HG03354 (cell line): ENCODE data around the gene IGSF6.
"Not testable (repeated sequence)": the region's sequence is repeated elsewhere in the genome, so short reads cannot be mapped to it uniquely, and the experiment has no call there.

ENCODE experiments used
- ATAC-seq: cut with Tn5 transposase; IDR thresholded peaks from one replicate; pipeline ENCODE4 v1.9.1; 2021; ENCODE audit warnings: mild to moderate bottlenecking; ENCODE audit not compliant: unreplicated experiment, poor library complexity, severe bottlenecking

IGSF6 gene

DNA sequence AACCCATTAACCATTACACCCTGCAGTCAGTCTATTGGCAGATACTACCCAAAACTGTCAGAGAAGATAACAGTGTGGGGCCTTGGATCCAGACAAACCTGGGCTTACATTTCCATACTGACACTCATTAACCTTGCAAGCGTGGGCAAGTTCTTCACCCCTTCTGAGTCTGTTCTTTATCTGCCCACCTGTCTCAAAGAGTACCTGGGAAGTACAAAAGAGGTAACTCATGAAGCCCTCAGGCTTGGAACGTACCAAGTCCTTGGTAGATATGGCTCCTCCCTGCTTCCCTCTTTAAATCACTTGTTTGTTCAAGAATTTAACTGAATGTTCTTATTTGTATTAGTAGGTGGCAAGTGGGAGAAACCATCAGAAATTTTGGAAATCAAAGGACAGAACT lies 2.5 kb upstream of the IGSF6 start:
- ATAC-seq, result no peak

DNA sequence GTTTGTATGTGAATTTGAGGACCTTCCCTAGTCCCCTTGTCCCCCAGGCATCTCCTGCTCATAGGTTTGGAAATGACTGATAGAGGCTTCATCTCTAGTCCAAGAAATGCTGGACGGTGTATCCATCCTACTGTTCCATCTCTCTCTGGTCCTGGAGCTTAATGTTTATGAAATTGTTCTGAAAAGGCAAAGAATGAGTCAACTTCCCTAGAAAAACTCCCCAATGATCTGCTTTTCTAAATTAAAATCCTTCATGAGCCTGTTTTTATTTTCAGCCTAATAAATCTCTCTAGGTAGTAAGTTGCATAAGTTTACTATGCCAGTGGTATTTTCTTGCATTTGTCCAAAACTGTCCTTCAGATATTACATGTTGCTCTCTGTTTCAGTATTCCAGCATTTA lies 2.1 kb upstream of the IGSF6 start:
- no peak for ATAC-seq

DNA sequence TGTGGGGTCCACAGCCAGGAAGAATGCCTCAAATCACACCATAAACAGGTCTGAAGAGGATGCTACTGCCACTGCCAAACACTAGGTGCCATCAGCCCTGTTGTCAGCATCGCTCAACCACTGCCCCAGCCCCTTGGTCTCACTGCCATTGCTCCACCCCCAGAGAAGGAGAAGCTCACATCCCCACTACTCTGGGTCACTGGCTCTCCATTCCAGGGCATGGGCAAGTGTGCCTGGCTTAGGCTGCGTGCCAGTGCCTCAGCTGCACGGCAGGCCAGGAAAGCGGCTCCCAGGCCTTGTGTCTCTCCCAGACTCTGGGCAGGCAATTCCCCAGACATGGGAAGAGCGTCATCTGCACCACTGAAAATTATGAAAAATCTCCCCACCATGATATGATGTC lies 1.2 kb upstream of the IGSF6 start:
- no peak for ATAC-seq

DNA sequence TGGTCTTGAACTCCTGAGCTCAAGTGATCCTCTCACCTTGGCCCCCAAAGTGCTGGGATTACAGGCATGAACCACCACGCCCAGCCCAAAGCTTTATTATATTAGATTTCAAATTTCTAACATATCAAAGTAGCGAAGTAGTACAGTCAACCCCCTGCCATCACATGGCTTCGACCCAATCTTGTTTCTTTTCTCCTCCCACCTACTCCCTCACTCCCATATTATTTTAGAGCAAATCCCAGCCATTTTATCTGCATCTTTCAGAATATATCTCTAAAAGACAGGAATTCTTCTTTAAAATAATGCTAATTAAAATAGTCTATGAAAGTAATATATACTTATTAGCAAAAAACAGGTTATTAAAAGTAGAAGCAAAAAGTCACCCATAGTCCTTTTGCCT lies 893 bp downstream of the IGSF6 start:
- ATAC-seq, result no peak

DNA sequence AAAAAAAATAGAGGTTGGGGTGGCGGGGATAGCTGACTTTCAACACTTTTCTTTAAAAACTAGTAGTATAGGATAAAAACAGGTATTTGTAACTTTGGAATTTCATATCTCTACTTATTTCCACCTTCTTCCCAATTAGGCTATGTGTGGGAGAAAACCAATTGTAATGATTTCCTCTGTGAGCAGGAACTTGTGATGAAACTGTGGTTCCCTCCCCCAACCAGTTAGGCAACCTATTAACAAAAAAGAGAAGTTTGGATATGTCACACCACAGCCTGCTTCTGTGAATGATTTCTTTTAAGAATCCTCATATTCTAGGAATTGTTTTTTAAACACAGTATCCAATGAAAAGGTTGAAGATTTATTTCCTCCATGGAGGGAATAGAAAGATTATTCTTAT lies 1.9 kb downstream of the IGSF6 start:
- ATAC-seq, result no peak

DNA sequence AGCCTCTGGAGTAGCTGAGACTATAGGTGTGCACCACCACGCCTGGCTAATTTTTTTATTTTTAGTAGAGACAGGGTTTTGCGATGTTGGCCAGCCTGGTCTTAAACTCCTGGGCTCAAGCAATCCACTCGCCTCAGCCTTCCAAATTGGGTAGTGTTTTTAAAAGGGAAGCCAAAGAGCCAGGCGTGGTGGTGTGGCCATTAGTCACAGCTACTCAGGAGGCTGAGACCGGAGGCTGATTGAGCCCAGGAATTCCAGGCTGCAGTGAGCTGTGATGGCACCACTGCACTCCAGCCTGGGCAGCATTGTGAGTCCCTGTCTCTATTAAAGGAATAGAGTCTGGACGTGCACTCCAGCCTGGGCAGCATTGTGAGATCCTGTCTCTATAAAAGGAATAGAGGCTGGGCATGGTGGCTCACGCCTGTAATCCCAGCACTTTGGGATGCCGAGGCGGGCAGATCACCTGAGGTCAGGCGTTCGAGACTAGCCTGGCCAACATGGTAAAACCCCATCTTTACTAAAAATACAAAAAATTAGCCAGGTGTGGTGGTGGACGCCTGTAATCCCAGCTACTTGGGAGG lies 2.5 kb downstream of the IGSF6 start:
- ATAC-seq, result not testable (repeated sequence)

DNA sequence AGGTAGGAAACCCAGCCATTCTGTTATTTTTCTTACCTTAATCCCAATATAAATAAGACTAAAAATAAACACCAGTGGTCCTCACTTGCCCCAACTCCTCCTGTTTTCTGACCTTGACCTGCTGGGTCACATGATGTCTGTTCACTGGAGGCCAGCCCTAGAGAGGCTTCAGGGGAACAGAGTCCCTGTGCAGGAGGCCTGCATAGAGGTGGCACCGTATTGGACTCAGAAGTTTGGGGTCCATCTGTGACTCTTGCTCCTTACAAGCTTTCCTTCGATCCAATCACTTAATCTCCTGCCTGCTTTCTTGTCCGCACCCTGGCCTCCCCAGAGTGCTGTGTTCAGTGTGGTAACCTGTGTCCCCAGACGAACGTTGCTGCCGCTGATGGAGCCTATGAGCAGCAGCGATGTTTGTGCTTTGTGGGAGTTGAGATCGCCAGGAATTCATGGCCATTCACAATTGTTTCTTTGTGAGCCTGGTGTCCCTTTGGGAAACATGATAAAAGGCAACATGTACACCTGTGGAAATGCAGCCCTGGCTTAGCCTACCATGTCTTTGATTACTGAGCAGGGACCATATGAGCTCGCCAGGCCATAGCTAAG lies 4.7 kb downstream of the IGSF6 start:
- ATAC-seq, result peak; percentile 10

DNA sequence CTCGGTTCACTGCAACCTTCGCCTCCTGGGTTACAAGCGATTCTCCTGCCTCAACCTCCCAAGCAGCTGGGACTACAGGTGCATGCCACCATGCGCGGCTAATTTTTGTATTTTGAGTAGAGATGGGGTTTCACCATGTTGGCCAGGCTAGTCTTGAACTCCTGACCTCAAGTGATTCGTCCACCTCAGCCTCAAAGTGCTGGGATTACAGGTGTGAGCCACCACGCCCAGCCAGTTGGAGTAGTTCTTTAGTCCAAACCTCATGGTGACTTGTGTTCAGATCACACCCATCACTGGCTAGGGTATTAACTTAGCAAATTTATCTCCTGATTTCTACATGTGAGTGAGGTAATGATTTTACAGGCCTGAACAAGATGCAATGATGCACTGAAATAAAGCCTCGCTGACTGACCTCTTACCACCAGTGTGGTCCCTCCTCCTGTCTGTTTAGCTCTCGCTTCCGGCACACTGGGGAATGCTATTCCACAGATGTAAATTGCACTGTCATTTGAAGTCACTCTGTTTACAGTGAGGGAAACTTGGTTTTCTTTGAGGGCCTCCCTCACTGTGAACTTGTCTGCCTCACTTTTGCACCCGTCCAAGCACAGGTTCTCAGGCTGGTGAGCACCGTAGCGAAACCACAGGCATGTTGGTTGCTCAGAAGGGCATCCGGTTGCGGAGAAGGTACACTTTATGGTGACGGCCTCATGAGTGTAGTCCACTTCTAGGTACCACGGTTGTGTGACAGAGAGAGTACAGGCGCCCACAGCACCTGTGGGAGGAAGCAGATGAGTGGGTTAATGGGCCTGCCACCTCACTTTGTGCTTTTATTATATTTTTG lies 5.5 kb downstream of the IGSF6 start:
- peak; percentile 92 for ATAC-seq

DNA sequence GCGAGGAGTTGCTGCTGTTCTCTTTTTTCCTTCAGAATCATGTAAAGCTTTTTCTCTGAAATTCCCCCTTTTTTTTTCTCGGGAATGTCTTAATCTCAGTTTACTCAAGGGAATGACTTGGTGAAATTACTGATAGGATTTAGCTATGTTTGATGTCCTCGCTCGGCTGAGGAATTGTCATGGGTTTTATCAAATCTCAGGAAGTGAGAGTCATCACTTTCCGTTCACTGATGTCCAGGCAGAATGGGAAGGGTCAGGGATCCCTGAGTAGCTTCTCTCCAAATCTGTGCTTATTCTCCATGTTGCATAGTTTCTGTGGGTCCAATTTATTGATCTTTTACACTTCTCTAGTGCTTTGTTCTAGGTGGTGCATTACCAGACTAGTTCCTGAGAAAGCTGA lies 6.3 kb downstream of the IGSF6 start:
- no peak for ATAC-seq

DNA sequence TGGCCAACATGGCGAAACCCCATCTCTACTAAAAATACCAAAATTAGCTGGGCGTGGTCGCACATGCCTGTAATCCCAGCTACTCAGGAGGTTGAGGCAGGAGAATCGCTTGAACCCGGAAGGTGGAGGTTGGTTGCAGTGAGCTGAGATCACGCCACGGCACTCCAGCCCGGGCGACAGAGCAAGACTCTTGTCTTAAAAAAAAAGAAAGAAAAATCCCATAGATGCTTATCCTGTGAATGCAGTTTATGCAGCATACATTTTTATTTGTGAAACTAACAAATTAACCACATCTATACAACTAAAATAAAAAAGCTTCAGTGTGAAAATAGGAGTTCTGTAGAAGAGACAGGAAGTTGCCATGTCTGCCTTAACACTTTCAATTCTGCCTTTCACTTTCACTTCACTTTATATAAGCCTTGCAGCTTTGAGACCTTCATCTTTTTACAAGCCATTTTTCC lies 7.1 kb downstream of the IGSF6 start:
- peak; percentile 34 for ATAC-seq

DNA sequence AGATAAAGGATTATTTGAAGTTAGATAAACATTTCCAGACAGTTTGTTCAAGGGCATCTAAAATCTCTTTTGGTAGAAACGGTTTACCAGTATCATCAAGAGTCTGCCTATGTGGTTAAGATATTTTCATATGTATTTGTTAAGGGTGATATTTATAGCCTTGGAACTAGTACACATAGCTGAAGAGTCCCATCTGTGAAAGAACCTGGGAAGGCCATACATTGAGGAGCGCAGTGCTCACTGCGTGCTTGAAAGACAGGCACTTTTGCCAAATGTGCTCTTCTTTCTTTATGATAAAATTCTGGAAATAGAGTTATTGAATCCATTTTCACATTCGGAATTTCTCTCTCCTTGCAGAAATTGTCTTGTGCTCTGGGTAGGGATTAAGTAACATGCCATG lies 7.7 kb downstream of the IGSF6 start:
- no peak for ATAC-seq

DNA sequence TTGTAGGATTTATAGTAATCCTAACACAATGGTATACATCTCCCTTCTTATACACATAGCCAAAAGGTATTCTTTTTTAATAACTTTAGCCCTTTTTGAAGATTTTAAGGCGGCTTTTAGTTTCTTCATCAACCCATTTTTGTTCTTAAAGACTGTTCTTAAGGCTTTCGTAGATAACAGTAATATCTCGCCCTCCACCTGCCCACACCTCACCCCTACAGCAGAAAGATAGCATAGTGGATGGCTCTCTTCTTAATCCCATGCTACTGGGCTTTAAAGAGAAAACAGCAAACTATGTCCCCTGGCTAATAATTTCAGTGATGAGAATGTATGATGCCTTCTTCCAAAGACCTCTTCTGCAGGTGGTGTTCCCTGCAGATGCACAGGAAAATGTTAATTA lies 8.6 kb downstream of the IGSF6 start:
- ATAC-seq, result no peak

DNA sequence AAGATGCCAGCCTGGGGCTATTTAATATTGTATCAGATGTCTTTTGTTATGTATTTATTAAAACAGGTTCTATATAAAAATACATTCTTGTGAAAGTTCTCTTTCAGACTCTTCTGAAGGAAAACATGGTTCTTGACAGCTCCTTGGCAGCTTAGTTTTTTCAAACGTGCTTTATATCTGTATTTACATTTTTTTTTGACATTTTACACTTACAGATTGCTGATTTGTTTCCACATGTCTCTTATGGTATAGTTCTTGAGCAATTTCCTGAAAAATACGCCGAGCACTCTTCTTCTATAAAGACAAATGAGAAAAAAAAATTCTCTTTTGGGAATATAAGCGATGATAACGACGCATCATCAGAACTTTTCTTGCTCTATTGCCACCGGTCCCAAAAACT lies 9.5 kb downstream of the IGSF6 start:
- no peak for ATAC-seq

DNA sequence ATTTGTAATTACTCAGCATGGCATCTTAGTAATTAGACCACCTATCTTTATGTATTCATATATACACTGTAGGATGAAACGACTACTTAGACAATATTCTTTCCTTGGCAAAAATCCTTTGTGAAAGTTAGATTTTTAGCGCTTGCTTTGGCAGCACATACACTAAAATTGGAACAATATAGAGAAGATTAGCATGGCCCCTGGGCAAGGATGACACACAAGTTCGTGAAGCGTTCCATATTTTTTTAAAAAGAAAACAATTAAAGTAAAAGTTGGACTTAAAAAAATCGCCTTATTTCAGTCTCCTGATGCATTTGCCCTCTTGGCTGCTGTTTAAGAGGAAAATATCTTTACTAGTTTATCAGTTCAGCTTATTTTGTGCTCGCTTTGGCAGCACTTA lies 10.5 kb downstream of the IGSF6 start:
- no peak for ATAC-seq

DNA sequence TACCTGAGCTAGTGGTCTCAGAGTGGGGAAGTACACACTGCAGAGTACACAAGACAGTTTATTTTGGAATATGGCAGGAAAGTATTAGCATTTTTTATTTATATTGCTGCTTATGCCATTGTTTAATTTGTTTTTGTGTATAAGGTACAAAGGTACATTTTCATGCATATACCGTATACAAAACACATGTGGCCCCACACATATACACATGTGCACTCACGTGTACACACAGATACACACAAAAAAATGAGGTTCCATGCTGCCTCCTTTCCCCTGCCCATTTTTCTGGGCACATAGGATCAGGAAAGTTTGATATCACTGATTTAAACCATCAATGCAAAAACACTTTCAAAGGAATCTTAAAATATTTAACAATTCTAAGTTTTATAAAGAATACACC lies 12.9 kb downstream of the IGSF6 start:
- no peak for ATAC-seq

DNA sequence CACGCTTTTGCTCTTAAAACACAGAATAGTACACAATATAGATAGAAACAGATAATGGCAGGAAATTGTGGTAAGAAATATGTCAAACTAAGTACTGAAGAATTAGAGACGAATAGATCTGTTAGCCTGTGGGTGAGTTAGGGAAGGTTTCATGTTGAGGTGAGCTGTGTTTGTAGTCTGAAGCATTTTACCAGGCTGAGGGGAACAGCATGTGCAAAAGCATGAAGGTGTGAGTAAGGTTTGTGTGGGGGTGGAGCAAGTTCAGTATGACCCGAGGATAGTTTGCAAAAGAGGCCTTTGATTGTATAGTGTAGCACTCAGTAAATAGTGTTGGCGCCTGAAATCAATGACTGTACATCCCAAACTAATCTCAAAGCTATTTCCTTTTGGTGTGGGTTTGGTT lies 13.8 kb downstream of the IGSF6 start:
- no peak for ATAC-seq

DNA sequence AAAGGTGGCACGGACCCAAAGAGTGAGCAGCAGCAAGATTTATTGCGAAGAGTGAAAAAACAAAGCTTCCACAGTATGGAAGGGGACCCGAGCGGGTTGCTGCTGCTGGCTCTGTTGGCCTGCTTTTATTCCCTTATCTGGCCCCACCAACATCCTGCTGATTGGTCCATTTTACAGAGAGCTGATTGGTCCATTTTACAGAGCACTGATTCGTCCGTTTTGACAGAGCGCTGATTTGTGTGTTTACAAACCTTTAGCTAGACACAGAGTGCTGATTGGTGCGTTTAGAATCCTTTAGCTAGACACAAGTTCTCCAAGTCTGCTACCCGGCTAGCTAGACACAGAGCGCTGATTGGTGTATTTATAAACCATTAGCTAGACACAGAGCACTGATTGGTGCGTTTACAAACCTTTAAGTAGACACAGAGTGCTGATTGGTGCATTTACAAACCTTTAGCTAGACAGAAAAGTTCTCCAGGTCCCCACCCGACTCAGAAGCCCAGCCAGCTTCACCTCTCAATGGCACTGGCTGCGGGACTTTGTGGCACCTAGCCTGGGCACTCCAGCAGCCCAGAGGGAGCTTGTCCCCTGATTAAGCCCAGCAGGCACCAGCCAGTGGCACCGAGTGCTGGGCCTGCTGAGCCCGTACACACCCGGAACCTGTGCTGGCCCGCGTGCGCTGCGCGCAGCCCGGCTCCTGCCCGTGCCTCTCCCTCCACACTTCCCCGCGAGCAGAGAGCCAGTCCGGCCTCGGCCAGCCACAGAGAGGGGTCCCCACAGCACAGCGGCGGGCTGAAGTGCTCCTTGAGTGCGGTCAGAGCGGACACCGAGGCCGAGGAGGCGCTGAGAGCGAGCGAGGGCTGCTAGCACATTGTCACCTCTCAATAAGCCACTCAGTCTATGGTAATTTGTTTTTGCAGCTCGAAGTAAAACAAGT lies 15.1 kb downstream of the IGSF6 start:
- no peak for ATAC-seq

DNA sequence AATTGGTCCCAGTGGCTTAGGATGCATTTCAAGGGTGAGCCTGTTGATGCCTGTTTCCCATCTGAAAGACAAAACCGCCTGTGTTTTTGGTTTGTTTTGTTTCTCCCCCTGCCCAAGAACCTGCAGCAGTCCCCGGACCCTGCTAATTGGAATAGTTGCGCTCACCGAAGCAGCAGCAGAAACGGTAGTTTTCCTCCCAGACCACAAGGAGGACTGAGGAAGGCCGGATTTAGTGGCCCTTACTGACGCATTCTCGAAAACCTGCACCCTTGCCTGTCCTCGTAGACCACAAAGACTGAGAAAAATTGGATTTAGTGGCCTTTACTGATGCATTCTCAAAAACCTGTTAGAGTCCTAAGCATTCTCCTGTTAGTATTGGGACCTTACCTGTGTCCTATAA lies 16.7 kb downstream of the IGSF6 start:
- not testable (repeated sequence) for ATAC-seq

DNA sequence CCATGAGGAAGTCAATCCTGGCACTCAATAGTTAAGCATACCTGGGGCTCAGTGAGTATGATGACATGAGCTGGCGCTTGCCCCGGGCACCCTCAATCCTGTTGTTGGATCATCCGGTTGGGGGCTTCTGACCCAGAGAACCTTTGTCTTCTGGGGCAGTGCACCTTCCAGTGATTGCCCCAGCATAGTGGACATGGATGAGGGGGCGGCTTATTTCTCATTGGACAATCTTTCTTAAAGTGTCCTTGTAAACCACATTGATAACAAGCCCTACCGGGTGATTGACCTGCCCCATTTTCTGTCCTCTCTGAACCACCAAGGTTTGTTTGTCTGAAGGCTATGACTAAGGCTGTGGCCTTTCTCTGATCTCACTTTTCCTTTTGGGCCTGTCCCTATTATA lies 18.2 kb downstream of the IGSF6 start:
- no peak for ATAC-seq

DNA sequence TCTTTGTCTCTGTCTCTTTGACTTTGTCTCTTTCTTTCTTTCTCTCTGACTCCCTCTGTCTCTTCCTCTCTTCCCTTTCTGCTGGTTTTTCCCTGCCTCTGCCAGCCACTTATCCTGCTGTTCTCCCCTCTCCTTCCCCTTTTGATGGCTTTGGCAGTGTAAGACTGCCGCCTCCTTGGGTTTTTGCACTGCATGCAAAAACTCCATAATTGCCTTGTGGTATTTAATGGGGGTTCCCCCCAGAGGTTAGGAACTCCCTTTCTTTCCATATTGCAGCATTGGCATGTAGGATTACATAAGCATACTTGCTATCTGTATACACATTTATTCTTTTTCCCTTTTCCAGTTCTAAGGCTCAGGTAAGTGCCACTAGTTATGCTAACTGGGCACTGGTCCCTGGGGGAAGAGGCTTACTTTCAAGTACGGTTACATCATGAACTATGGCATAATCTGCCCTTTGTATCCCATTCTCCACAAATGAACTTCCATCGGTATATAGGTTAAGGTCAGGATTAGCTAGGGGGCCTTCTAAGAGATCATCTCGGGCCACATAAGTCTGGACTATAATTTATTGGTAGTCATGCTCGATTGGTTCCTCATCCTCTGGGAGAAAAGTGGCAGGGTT lies 20.3 kb downstream of the IGSF6 start:
- ATAC-seq, result not testable (repeated sequence)
